Muscle layer of duodenum (tissue), 2 donors: Measurements from ENCODE around the gene TEX36.
"Not testable (repeated sequence)": the region's sequence is repeated elsewhere in the genome, so short reads cannot be mapped to it uniquely, and the experiment has no call there.

Experiments used
- H3K27ac ChIP-seq: one replicate; pipeline ENCODE4 v1.7.0; 2013; ENCODE audit warnings: mild to moderate bottlenecking, low read length
- H3K27me3 ChIP-seq: one replicate; pipeline ENCODE4 v1.7.0; 2013; ENCODE audit warnings: low read depth, mild to moderate bottlenecking, control low read depth, low read length
- H3K36me3 ChIP-seq, 2 donors: one replicate each; pipeline ENCODE4 v1.7.0; 2013; ENCODE audit warnings: low read length in 2 of 2, control low read depth in 1 of 2, mild to moderate bottlenecking in 1 of 2; ENCODE audit not compliant: insufficient read depth in 2 of 2, control insufficient read depth in 1 of 2
- H3K4me1 ChIP-seq, 2 donors: one replicate each; pipeline ENCODE4 v1.7.0; 2013; ENCODE audit warnings: low read length in 2 of 2, mild to moderate bottlenecking in 2 of 2, control low read depth in 1 of 2, moderate library complexity in 1 of 2; ENCODE audit not compliant: insufficient read depth in 2 of 2, control insufficient read depth in 1 of 2
- H3K4me3 ChIP-seq, 2 donors: one replicate each; pipeline ENCODE4 v1.7.0; 2013; ENCODE audit warnings: low read length in 2 of 2, low read depth in 1 of 2, mild to moderate bottlenecking in 1 of 2
- H3K9me3 ChIP-seq, 2 donors: one replicate each; pipeline ENCODE4 v1.7.0; 2013; ENCODE audit warnings: low read length in 2 of 2, control low read depth in 1 of 2, mild to moderate bottlenecking in 1 of 2; ENCODE audit not compliant: control insufficient read depth in 1 of 2
- donor health status: healthy.

TEX36 gene

GRCh38 chr10:125628104-125629049 lies 54.6 kb downstream of the TEX36 start:
- Histone ChIP-seq H3K27ac (no peak overlapping the region), H3K4me1 (no peaks in the 10 kb centered on the region), H3K36me3 (no peaks in the 10 kb centered on the region), H3K4me3 (no peak overlapping the region), H3K9me3 (no peaks in the 10 kb centered on the region), H3K27me3 (no peaks in the 10 kb centered on the region)

GRCh38 chr10:125627646-125628045 lies 55.3 kb downstream of the TEX36 start:
- H3K27ac ChIP-seq: no peak overlapping the region
- no peak overlapping the region for H3K4me3 ChIP-seq
- H3K9me3 ChIP-seq: no peaks in the 10 kb centered on the region
- no peaks in the 10 kb centered on the region for H3K36me3 ChIP-seq
- H3K27me3 ChIP-seq: no peaks in the 10 kb centered on the region
- no peaks in the 10 kb centered on the region for H3K4me1 ChIP-seq

GRCh38 chr10:125626671-125627070 lies 56.3 kb downstream of the TEX36 start:
- H3K4me1 ChIP-seq: no peaks in the 10 kb centered on the region

GRCh38 chr10:125625586-125625985 lies 57.4 kb downstream of the TEX36 start:
- Histone ChIP-seq H3K4me3 (no peak overlapping the region), H3K27ac (no peak overlapping the region), H3K36me3 (no peaks in the 10 kb centered on the region), H3K9me3 (peaks cover 0 to 5% of the 10 kb centered on the region in 2 donors), H3K4me1 (no peaks in the 10 kb centered on the region), H3K27me3 (no peaks in the 10 kb centered on the region)

More at GRCh38 chr10:125626671-125627070, 56.3 kb downstream of the TEX36 start:
- Histone ChIP-seq H3K9me3 (peaks cover 0 to 5% of the 10 kb centered on the region in 2 donors), H3K36me3 (no peaks in the 10 kb centered on the region), H3K27me3 (no peaks in the 10 kb centered on the region), H3K27ac (no peak overlapping the region), H3K4me3 (no peak overlapping the region)

GRCh38 chr10:125624800-125625199 lies 58.2 kb downstream of the TEX36 start:
- Histone ChIP-seq H3K27me3 (no peaks in the 10 kb centered on the region), H3K9me3 (peaks cover 0 to 5% of the 10 kb centered on the region in 2 donors), H3K27ac (no peak overlapping the region), H3K4me1 (no peaks in the 10 kb centered on the region), H3K36me3 (no peaks in the 10 kb centered on the region), H3K4me3 (no peak overlapping the region)

- H3K27ac ChIP-seq: no peak overlapping the region
- H3K27me3 ChIP-seq: no peaks in the 10 kb centered on the region
- no peaks in the 10 kb centered on the region for H3K36me3 ChIP-seq
- H3K4me1 ChIP-seq: no peaks in the 10 kb centered on the region
- H3K9me3 ChIP-seq: peaks cover 0 to 5% of the 10 kb centered on the region in 2 donors
- no peak overlapping the region for H3K4me3 ChIP-seq
These were observed 61.9 kb downstream of the TEX36 start for GRCh38 chr10:125621052-125621451.

GRCh38 chr10:125620401-125620800 lies 62.6 kb downstream of the TEX36 start:
- no peak overlapping the region for H3K27ac ChIP-seq
- no peak overlapping the region for H3K4me3 ChIP-seq
- no peaks in the 10 kb centered on the region for H3K4me1 ChIP-seq
- H3K9me3 ChIP-seq: peaks cover 0 to 5% of the 10 kb centered on the region in 2 donors
- no peaks in the 10 kb centered on the region for H3K36me3 ChIP-seq
- no peaks in the 10 kb centered on the region for H3K27me3 ChIP-seq

GRCh38 chr10:125613062-125613461 lies 69.9 kb downstream of the TEX36 start:
- H3K4me1 ChIP-seq, H3K27me3 ChIP-seq, H3K27ac ChIP-seq, H3K4me3 ChIP-seq, H3K36me3 ChIP-seq, H3K9me3 ChIP-seq: not testable (repeated sequence)

- Histone ChIP-seq H3K27me3 (no peaks in the 10 kb centered on the region), H3K36me3 (no peaks in the 10 kb centered on the region), H3K4me1 (no peaks in the 10 kb centered on the region)
These were observed 71.2 kb downstream of the TEX36 start for GRCh38 chr10:125611756-125612155.

GRCh38 chr10:125611216-125611615 lies 71.7 kb downstream of the TEX36 start:
- no peaks in the 10 kb centered on the region for H3K4me1 ChIP-seq
- no peaks in the 10 kb centered on the region for H3K36me3 ChIP-seq
- H3K4me3 ChIP-seq: no peak overlapping the region
- no peaks in the 10 kb centered on the region for H3K27me3 ChIP-seq
- H3K27ac ChIP-seq: no peak overlapping the region
- H3K9me3 ChIP-seq: no peaks in the 10 kb centered on the region

More at GRCh38 chr10:125611756-125612155, 71.2 kb downstream of the TEX36 start:
- Histone ChIP-seq H3K4me3 (no peak overlapping the region), H3K9me3 (no peaks in the 10 kb centered on the region), H3K27ac (no peak overlapping the region)

- no peaks in the 10 kb centered on the region for H3K9me3 ChIP-seq
- H3K36me3 ChIP-seq: no peaks in the 10 kb centered on the region
These were observed 73.1 kb downstream of the TEX36 start for GRCh38 chr10:125609859-125610258.

More at GRCh38 chr10:125609859-125610258, 73.1 kb downstream of the TEX36 start:
- Histone ChIP-seq H3K4me3 (no peak overlapping the region), H3K4me1 (peaks cover 0 to 3% of the 10 kb centered on the region in 2 donors), H3K27ac (no peak overlapping the region), H3K27me3 (no peaks in the 10 kb centered on the region)
